Coronary artery (tissue), 2 donors: ENCODE measurements around the gene ZC3H8.

Source experiments
- DNase-seq: peaks from one replicate; pipeline ENCODE4 v3.0.0-alpha.2; 2017; ENCODE audit warnings: low spot score
- H3K27ac ChIP-seq, 2 donors: fragments of 200-600 bp; sonication (generic); one replicate each; pipeline ENCODE4 v1.5.1; 2016 to 2019
- H3K4me3 ChIP-seq: fragments of 200-600 bp; sonication (generic); 2 replicates; pipeline ENCODE4 v1.5.1; 2016; ENCODE audit warnings: mild to moderate bottlenecking, moderate library complexity
- CTCF ChIP-seq: fragments of 200-600 bp; sonication (generic); IDR thresholded peaks from one replicate; pipeline ENCODE4 v1.5.1; 2019; ENCODE audit warnings: antibody characterized with exemption

ZC3H8 gene

GRCh38 chr2:112244854-112245253 is 10.0 kb downstream of the ZC3H8 start:
- no peak for TF ChIP-seq CTCF
- Histone ChIP-seq H3K27ac (no peak overlapping the region), H3K4me3 (no peak overlapping the region)
- no peak for DNase-seq

GRCh38 chr2:112243233-112243632 is 11.6 kb downstream of the ZC3H8 start:
- TF ChIP-seq CTCF = no peak
- Histone ChIP-seq H3K27ac (no peak overlapping the region), H3K4me3 (no peak overlapping the region)
- no peak for DNase-seq

GRCh38 chr2:112242384-112242783 is 12.5 kb downstream of the ZC3H8 start:
- Histone ChIP-seq H3K27ac (no peak overlapping the region), H3K4me3 (no peak overlapping the region)
- no peak for DNase-seq
- TF ChIP-seq CTCF = no peak

DNA sequence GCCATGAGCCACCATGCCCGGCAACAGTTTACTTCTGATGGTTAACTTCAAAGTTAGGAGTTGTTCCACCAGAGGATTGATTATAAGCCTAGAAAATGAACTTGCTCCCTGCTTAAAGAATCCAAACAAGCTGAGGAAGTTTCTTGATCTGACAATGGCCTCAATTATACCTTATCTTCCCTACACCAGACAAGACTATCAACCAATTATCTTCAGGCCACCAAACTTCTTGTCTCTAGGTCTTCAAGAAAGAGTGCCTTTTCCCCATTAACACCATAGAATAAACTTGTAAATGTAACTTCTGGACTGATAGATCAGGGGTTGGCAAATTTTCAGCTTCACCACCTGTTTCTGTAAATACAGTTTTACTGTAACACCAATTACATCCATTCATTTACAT is 15.0 kb downstream of the ZC3H8 start:
- DNase-seq = no peak
- H3K4me3 ChIP-seq = no peak overlapping the region
- no peak for TF ChIP-seq CTCF
- H3K27ac ChIP-seq = no peak overlapping the region

GRCh38 chr2:112230371-112230770 is 24.5 kb downstream of the ZC3H8 start:
- no peak for TF ChIP-seq CTCF
- H3K27ac ChIP-seq = no peak overlapping the region
- DNase-seq = no peak
- H3K4me3 ChIP-seq = no peak overlapping the region

- Histone ChIP-seq H3K4me3 (no peak overlapping the region), H3K27ac (no peak overlapping the region)
- no peak for DNase-seq
- TF ChIP-seq CTCF = no peak
Measured at GRCh38 chr2:112229348-112229747, 25.5 kb downstream of the ZC3H8 start.

DNA sequence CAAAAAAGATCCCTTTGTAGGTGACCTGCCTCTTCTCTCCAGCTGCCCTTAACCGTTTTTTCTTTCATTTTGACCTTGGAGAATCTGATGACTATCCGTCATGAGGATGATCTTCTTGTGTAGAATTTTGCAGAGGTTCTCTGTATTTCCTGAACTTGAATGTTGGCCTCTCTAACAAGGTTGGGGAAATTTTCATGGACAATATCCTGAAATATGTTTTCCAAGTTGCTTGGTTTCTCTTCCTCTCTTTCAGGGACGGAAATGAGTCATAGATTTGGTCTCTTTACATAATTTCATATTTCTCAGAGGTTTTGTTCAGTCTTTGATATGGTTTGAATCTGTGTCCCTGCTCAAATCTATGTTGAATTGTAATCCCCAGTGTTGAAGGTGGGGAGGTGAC is 34.0 kb downstream of the ZC3H8 start:
- H3K4me3 ChIP-seq = no peak overlapping the region
- TF ChIP-seq CTCF = no peak
- no peak overlapping the region for H3K27ac ChIP-seq
- no peak for DNase-seq
